Gastrocnemius medialis (tissue), 4 donors: ENCODE measurements around the gene FAM217A. TPM values are rescaled to one million over a fixed set of nuclear protein-coding genes. Genes with fewer than 3 reads are reported as not detected.
"Not testable (repeated sequence)": the region's sequence is repeated elsewhere in the genome, so short reads cannot be mapped to it uniquely, and the experiment has no call there.

Experiments
- ATAC-seq, 2 donors: fragments of 150-250 bp; one replicate each; pipeline ENCODE4 v1.9.1; 2016
- DNase-seq, 2 donors: peaks; one replicate each; pipeline ENCODE4 v3.0.0-alpha.2; 2019
- H3K27ac ChIP-seq, 4 donors: fragments of 200-600 bp; sonication (generic); 1 replicate in 1 of 4; 2 replicates in 3 of 4; pipeline ENCODE4 v1.5.1; 2016 to 2018; ENCODE audit warnings: mild to moderate bottlenecking in 2 of 4, moderate library complexity in 1 of 4
- H3K27me3 ChIP-seq, 3 donors: fragments of 200-600 bp; sonication (generic) in 2 of 3; 1 replicate in 1 of 3; 2 replicates in 2 of 3; pipeline versions ENCODE4 v1.5.1 to v1.6.0; 2016 to 2019; ENCODE audit warnings: mild to moderate bottlenecking in 1 of 3, moderate library complexity in 1 of 3
- H3K36me3 ChIP-seq, 2 donors: fragments of 200-600 bp; sonication (generic) in 1 of 2; one replicate each; pipeline ENCODE4 v1.5.1; 2017 to 2018
- H3K4me1 ChIP-seq, 2 donors: fragments of 200-600 bp; sonication (generic) in 1 of 2; one replicate each; pipeline ENCODE4 v1.5.1; 2016 to 2017; ENCODE audit warnings: mild to moderate bottlenecking in 2 of 2
- H3K4me3 ChIP-seq, 4 donors: fragments of 200-600 bp; sonication (generic) in 3 of 4; 1 replicate in 1 of 4; 2 replicates in 3 of 4; pipeline ENCODE4 v1.5.1; 2016 to 2019; ENCODE audit warnings: mild to moderate bottlenecking in 2 of 4
- H3K9me3 ChIP-seq, 3 donors: fragments of 200-600 bp; sonication (generic) in 2 of 3; 1 replicate in 1 of 3; 2 replicates in 2 of 3; pipeline ENCODE4 v1.5.1; 2016 to 2019
- POLR2A ChIP-seq, 2 donors: fragments of 450-650 bp; IDR thresholded peaks; one replicate each; pipeline ENCODE4 v1.6.1; 2017; ENCODE audit warnings: antibody characterized with exemption in 2 of 2, mild to moderate bottlenecking in 2 of 2, moderate library complexity in 2 of 2
- in situ Hi-C, 4 donors: fragments of 200-750 bp; cut with MboI; loops; one replicate each; pipeline versions ENCODE4 v1.15.0 to v1.8.0; 2017; ENCODE audit warnings: low sequenced_read_pairs in 4 of 4
- intact Hi-C: fragments of 100-400 bp; cut with DNase I; formaldehyde crosslinking; loops from one replicate; pipeline ENCODE4 v1.15.1; 2023; ENCODE audit warnings: low total_unique reads
- total RNA-seq, 4 donors: library from RNA; depleted of rRNA; stranded (reverse); fragments of >200 nt; gene quantifications; one replicate each; pipeline versions ENCODE4 v1.1.0 to v1.2.3, GENCODE V29; 2016
- TF ChIP-seq, protein P1 (sequence below), 5 experiments: fragments of 450-650 bp in 3 of 5; fragments of 200-600 bp in 2 of 5; sonication (generic) in 2 of 5; IDR thresholded peaks in 4 of 5; conservative IDR thresholded peaks in 1 of 5; 1 replicate in 4 of 5; 2 replicates in 1 of 5; pipeline ENCODE4 v1.5.1; 2016 to 2019; ENCODE audit warnings: antibody characterized with exemption in 5 of 5, mild to moderate bottlenecking in 3 of 5, moderate library complexity in 3 of 5

Gene FAM217A
- total RNA-seq, 4 donors from 2014 or later: not detected

DNA sequence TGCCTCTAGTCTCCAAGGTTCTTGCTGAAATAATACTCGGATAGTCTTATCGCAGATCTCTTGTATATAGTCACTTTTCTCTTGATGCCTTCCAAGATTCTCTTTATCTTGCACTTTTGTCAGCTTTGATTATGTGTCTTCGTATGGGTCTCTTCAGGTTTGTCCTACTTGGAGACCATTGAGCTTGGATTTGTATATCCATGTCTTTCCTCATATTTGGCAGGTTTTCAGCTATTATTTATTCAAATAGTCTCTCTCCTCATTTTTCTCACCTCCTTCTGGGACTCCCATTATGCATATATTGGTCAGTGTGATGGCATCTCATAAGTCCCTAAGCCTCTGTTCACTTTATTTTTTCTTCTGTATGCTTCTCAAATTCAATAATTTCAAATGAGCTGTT lies 33.4 kb upstream of the FAM217A start:
- no peaks in the 10 kb centered on the region for H3K27me3 ChIP-seq
- H3K4me1 ChIP-seq: peaks cover 40 to 44% of the 10 kb centered on the region in 2 donors
- no peak overlapping the region for H3K27ac ChIP-seq
- no peak for DNase-seq
- TF ChIP-seq, protein P1, sequence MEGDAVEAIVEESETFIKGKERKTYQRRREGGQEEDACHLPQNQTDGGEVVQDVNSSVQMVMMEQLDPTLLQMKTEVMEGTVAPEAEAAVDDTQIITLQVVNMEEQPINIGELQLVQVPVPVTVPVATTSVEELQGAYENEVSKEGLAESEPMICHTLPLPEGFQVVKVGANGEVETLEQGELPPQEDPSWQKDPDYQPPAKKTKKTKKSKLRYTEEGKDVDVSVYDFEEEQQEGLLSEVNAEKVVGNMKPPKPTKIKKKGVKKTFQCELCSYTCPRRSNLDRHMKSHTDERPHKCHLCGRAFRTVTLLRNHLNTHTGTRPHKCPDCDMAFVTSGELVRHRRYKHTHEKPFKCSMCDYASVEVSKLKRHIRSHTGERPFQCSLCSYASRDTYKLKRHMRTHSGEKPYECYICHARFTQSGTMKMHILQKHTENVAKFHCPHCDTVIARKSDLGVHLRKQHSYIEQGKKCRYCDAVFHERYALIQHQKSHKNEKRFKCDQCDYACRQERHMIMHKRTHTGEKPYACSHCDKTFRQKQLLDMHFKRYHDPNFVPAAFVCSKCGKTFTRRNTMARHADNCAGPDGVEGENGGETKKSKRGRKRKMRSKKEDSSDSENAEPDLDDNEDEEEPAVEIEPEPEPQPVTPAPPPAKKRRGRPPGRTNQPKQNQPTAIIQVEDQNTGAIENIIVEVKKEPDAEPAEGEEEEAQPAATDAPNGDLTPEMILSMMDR (IDR thresholded peaks at IDR 0.05 in 4 of 5, conservative IDR thresholded peaks at IDR 0.05 in 1 of 5): no peak
- TF ChIP-seq POLR2A (IDR thresholded peaks at IDR 0.05): no peak
- intact Hi-C loops (loop anchor here (5.0 kb wide), 1 partner anchor 90 kb away; a partner anchor contains a TSS), in situ Hi-C loops (no loop called here)
- H3K9me3 ChIP-seq: no peaks in the 10 kb centered on the region
- H3K36me3 ChIP-seq: peaks cover 0 to 34% of the 10 kb centered on the region in 2 donors
- ATAC-seq: no peak
- H3K4me3 ChIP-seq: no peak overlapping the region

DNA sequence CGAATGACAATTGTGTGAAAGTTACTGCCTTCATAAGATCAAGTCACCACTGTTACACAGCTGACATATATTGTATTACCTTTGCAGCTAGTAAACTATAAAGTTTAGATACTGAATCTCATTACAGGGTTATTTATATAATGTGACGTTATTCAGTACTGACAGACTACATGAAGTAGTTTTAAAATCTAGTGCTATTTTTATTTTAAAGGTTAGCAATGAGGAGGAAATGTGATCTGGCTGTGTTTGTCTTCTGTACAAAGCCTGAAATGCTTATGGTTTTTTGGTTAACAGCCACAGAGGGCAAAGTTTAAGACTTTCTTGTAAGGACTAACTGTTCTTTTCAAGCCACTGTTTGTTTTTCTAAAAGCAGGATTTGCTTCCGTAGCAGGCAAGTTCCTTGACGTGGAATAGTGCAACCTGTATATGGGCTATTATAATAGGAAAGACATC lies 30.5 kb upstream of the FAM217A start:
- in situ Hi-C loops, H3K36me3 ChIP-seq, H3K27me3 ChIP-seq, H3K9me3 ChIP-seq: not testable (repeated sequence)
- ATAC-seq: peak; percentile 86 to 94
- DNase-seq: peak in 1 of 2 donors; percentile 24
- intact Hi-C loops: loop anchor here (2.0 kb wide), 1 partner anchor 25 kb away; the partner anchor contains the start of gene ECI2
- Histone ChIP-seq H3K4me3 (peak overlapping the region in 1 of 4 donors; percentile 8), H3K27ac (peak overlapping the region; percentile 75 to 82 (median 77)), H3K4me1 (peaks cover 42 to 48% of the 10 kb centered on the region in 2 donors)

DNA sequence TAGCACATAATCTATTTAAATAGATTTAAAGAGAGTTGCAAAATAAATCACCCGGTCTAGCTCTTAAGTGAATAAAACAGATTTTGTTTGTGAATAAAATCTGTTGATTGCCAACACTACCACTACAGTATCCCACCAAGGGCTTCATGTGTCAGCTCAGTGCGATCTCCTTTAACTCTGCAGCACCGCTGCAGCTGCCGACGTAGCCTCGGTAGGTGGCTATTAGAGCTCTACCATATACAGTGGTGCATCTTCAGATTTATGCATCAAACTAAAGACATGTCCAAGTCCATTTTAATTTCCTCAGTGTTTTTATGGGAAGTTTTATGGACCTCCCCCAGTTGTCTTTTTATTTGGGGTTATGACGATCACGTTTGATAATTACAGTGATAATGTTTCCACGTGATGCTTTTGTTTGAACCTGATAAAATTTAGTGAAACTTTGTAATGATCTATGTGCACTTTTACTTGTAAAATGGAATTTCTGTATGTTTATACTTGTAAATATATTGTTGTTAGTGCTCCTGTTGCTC lies 29.7 kb upstream of the FAM217A start:
- no peak overlapping the region for H3K4me3 ChIP-seq
- intact Hi-C loops: loop anchor here (2.0 kb wide), 1 partner anchor 26 kb away; the partner anchor contains the start of gene ECI2
- ATAC-seq: peak; percentile 36 to 55

DNA sequence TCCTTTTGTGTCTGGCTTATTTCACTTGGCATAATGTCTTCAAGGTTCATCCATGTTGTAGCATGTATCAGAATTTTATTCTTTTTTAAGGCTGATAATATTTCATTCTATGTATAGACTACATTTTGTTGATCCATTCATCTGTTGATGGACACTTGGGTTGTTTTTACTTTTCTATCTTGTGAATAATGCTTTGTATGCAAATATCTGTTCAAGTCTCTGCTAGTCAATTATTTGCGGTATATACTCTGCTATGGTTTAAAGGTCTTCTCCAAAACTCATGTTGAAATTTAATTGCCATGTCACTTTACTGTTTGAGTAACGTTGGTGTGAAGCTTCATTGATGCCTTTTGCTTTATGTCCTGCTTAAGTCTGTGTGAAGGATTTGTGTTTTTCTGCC lies 28.9 kb upstream of the FAM217A start:
- intact Hi-C loops: loop anchor here (2.0 kb wide), 1 partner anchor 27 kb away; the partner anchor contains the start of gene ECI2
- H3K36me3 ChIP-seq: no peaks in the 10 kb centered on the region
- H3K4me1 ChIP-seq: peaks cover 30 to 40% of the 10 kb centered on the region in 2 donors

More for the DNA sequence above, 29.7 kb upstream of the FAM217A start:
- DNase-seq: no peak
- in situ Hi-C loops: no loop called here
- Histone ChIP-seq H3K27ac (peak overlapping the region; percentile 75 to 82 (median 77)), H3K36me3 (no peaks in the 10 kb centered on the region), H3K27me3 (no peaks in the 10 kb centered on the region), H3K4me1 (peaks cover 37 to 42% of the 10 kb centered on the region in 2 donors), H3K9me3 (no peaks in the 10 kb centered on the region)
- TF ChIP-seq, protein P1 (IDR thresholded peaks at IDR 0.05 in 4 of 5, conservative IDR thresholded peaks at IDR 0.05 in 1 of 5): no peak

DNA sequence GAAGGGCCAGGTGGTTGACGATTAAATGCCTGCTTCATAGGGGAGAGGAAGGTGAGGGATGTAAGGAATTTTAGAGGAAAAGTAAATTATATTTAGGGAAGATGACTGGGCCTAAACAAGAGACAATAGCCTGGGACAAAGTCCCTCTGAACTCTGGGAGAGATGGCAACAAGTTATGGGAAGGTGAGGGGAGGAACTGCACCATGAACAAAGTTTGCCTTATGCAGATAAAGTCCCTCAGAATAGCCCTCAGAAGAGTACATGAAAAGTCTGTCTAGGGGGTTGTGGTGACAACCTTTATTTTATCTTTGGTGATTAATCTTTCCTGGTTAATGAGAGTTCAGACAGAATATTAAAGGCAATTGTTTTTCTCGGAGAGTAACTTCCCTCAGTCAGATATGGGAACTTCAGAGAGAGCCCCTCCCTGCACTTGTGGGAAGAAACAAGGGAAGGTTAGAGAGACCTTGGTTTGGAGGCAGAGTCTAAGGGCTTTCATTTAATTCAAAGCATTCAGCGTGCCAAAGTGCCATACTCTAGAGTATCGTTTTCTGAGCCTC lies 27.1 kb upstream of the FAM217A start:
- H3K36me3 ChIP-seq: no peaks in the 10 kb centered on the region
- in situ Hi-C loops: no loop called here
- ATAC-seq: no peak

More for the DNA sequence above, 28.9 kb upstream of the FAM217A start:
- TF ChIP-seq, protein P1 (IDR thresholded peaks at IDR 0.05 in 4 of 5, conservative IDR thresholded peaks at IDR 0.05 in 1 of 5): no peak
- no peak for TF ChIP-seq POLR2A (IDR thresholded peaks at IDR 0.05)
- DNase-seq: no peak
- H3K27me3 ChIP-seq: no peaks in the 10 kb centered on the region
- H3K27ac ChIP-seq: peak overlapping the region; percentile 75 to 82 (median 77)
- no peak overlapping the region for H3K4me3 ChIP-seq
- no peaks in the 10 kb centered on the region for H3K9me3 ChIP-seq
- no peak for ATAC-seq
- in situ Hi-C loops: no loop called here

More for the DNA sequence above, 27.1 kb upstream of the FAM217A start:
- TF ChIP-seq, protein P1 (IDR thresholded peaks at IDR 0.05 in 4 of 5, conservative IDR thresholded peaks at IDR 0.05 in 1 of 5): no peak
- no peak for TF ChIP-seq POLR2A (IDR thresholded peaks at IDR 0.05)
- H3K4me1 ChIP-seq: peaks cover 45 to 59% of the 10 kb centered on the region in 2 donors
- H3K9me3 ChIP-seq: no peaks in the 10 kb centered on the region
- H3K27me3 ChIP-seq: no peaks in the 10 kb centered on the region
- no peak for DNase-seq
- peak overlapping the region; percentile 1 to 82 (median 56) for H3K27ac ChIP-seq
- no peak overlapping the region for H3K4me3 ChIP-seq
- intact Hi-C loops: no loop called here
